NCI-H1436 treated with DMSO at 0.1 percent for 48 hours (cell line): ENCODE results near the gene CTAGE1.
"Not testable (repeated sequence)": the region's sequence is repeated elsewhere in the genome, so short reads cannot be mapped to it uniquely, and the experiment has no call there.

Experiments
- DNase-seq: peaks from one replicate; lab custom pipeline; 2025; lab: John Stamatoyannopoulos, UW

Gene CTAGE1

DNA sequence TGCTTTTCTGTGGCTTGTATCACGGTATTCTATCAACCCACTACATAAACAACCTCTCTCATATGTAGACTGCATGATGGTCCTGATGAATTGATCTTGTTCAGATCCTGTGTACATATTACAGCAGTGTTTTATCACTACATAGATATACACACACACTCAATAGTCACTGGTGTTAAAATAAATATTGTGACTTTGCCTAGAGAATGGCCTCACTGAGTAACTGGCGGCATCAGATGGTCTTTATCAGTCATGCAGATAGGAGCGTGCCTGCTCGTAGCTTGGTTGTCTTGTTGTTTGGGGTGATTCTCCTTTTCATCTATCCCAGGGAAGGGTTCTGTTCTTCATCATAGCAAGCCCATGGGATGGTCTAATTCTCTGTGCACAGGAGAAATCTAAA lies 18.4 kb upstream of the CTAGE1 start:
- DNase-seq = no peak

DNA sequence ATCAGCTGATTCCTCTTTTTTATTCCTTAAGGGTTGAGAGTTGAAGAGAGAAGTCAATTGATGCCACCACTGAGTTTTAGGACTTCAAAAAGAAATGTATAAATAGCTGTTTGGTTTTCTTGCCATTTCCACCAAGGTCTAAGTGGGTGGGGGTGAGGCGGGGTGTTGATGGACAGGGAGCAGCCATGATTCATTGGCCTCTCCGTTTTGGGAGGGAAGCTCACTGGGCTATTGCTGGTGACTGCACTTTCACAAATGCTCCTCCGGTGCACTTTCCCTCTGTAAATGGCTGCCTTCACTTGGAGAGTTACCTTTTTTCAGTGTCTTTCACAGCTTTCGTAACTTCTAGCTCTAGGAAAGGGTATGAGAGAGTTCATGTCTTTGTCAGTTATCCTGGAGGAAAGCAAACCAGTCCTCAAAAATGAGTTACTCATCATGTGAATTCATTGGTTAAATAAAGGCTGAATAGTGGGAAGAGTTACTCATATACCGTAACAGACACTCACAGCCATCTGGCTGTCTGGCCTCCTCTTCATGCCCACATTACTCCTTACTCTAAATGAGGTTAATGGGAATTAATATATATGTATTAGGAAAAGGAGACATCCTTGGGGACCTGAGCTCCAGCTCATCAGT lies 17.4 kb upstream of the CTAGE1 start:
- DNase-seq = no peak

DNA sequence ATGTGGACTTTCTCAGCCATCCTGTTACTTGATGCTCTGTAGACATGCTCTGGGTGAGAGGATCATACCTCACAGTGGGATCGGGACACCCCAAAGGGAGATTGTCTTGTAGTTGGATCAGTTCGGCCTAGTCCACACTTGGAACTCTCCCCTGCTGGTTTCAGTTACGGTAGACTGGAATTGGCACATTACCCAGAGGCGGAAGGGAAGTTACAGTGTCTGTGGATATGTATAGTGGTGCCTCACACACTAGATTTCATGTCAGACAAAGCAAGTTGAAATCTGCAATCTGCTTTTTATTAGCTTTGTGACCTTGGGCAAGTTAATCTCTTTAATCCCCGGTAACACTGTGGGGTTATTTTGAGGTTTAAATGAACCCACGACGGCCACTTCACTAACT lies 16.2 kb upstream of the CTAGE1 start:
- DNase-seq = no peak

DNA sequence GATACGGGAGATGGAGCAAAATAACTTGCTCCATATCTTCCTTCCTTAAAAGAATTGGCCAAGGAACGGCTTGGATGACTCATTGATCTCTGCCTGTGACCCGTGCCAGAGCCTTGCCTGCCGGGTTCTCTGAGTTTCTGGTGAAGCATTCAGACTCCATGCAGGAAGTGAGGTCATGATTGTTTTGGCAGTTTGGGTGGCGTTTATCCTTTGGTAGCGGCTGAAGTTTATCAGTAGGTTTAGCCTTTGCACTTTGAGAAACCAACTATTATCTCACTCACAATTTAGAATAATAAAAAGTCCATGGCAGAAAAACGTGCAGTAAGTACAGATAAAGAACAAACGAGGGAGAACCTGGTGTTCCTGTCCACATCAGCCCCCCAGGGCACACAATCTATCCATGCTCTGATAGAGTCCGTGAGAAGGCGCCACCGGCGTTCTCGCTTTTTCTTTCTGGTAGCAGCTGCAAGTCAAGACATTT lies 15.0 kb upstream of the CTAGE1 start:
- no peak for DNase-seq

GRCh38 chr18:22429564-22429963 lies 11.8 kb upstream of the CTAGE1 start:
- DNase-seq = no peak

- no peak for DNase-seq
Observed at GRCh38 chr18:22428672-22429071, 11.0 kb upstream of the CTAGE1 start.

- DNase-seq = no peak
Observed at GRCh38 chr18:22427822-22428549, 10.3 kb upstream of the CTAGE1 start.

DNA sequence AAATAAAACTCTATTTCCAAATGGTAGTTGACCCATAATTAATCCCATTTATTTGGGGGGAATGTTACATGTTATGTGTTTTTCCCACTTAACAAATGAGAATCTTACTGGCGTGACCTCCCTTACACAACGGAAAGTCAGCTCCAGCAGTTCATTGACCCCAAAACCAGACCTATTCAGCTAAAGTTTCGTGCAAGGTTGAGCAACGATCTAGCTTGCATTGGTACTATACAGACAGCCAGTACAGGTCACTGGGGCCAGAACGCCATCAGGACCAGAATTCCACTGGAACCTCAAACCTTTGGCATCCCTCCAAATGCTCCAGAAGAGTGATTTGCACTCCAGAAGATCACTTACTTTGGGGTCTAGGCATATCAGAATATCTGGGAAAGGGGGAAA lies 6.8 kb upstream of the CTAGE1 start:
- no peak for DNase-seq

- DNase-seq = no peak
Observed at GRCh38 chr18:22423878-22424564, 6.3 kb upstream of the CTAGE1 start.

DNA sequence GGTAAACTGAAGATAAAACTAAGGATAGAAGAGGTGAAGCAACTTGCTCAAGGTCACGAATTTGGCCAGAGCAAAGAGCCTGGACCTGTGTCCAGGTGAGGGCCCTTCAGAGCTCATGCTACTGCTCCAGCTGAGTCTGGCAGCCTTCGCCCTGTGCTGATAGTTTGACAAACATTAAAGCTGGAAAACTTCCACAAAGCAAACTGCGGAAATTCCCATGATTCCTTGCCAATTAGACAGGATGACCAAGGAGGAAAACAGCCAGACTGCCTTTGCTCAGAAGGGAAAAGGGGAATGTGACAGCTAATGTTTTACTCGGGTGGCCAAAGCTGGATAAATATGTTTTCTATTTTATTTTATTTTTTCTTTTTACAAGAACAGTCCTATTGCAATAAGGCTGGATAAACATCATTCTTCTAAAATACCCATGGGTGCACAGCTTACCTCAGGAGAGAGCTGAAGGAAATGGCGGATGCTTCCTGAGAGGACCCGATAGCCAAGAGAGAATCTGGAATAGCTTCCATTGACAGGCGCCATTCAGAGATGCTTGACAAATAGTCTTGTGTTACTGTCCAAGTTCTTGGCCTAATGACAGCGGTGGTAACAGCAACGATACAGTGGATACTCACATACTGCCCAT lies 5.3 kb upstream of the CTAGE1 start:
- no peak for DNase-seq

- DNase-seq = no peak
Observed at GRCh38 chr18:22420652-22421051, 2.9 kb upstream of the CTAGE1 start.

DNA sequence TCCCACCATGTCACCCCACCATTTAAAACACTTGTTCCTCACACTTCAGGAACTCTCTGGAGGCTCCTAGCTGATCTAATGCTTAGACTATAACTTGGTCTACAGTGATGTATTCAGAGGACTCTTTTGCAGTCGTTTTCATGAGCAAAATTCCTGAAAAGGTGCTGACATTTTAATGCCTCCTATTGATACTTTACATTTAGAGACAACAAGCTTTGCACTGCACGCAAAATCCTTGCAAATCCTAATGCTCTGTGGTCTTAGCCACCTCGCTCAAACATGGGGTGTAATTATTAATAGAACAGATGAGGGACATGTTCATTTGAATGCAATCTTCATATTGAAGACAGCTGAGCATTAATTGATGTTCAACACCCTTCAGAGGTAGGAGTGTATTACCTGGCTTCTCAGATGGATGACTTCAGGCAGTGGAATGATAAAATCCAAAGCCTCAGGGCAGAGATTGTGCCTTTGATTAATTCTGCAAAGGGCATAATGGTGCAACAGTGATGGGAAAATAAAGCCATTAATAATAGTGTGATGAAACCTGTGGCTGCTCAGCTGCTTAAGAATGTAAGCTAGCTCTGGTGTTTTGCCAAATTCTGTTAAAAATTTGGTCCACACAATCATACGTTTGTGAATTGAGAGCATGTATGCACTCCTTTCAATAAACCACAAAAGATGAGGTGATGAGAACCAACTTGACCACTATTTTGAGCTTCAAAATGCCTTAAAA lies 5.4 kb downstream of the CTAGE1 start:
- DNase-seq = no peak

- no peak for DNase-seq
Observed at GRCh38 chr18:22411446-22411845, 6.3 kb downstream of the CTAGE1 start.

GRCh38 chr18:22410126-22410525 lies 7.6 kb downstream of the CTAGE1 start:
- no peak for DNase-seq

DNA sequence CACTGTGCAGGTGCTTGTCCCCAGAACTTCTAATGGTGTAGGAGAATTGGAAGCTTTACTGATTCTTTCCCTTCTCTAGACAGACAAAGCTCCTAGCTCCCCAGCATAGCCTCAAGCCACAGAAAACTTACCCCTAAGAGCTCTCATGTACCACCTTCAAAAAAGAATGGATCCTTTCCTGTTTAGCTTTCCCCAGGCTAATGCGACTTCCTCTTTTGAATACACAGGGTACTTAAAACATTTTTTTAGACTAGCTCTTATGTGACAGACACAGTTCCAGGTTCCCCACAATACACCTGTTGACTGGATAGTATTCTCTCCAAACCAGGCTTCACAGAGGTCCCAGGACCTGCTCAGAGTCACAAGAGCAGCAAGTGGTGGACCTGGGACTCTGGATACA lies 8.3 kb downstream of the CTAGE1 start:
- no peak for DNase-seq

GRCh38 chr18:22408059-22408458 lies 9.7 kb downstream of the CTAGE1 start:
- no peak for DNase-seq

GRCh38 chr18:22405142-22405541 lies 12.6 kb downstream of the CTAGE1 start:
- no peak for DNase-seq

DNA sequence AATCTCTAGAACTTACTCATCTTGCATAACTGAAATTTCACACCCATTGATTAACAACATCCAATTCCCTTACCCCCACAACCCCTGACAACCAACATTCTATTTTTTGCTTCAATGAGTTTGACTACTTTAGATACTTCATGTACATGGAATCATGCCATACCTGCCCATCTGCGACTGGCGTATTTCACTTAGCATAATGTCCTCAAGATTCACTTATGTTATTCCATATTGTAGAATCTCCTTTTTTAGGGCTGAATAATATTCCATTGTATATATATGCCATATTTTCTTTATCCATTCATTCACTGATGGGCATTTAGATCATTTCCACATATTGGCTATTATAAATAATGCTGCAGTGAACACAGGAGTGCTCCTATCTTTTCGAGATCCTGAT lies 13.8 kb downstream of the CTAGE1 start:
- no peak for DNase-seq

GRCh38 chr18:22399949-22400348 lies 17.8 kb downstream of the CTAGE1 start:
- DNase-seq = no peak

- DNase-seq = no peak
Observed at GRCh38 chr18:22398464-22398863, 19.3 kb downstream of the CTAGE1 start.

- DNase-seq = no peak
Observed at GRCh38 chr18:22394428-22394827, 23.3 kb downstream of the CTAGE1 start.

- DNase-seq = not testable (repeated sequence)
Observed at GRCh38 chr18:22393164-22393563, 24.6 kb downstream of the CTAGE1 start.
